NCI-H2196 (cell line): Measurements from ENCODE around the gene BLOC1S4.

Experiments used
- DNase-seq: peaks from one replicate; lab custom pipeline; 2025; ENCODE audit not compliant: unreplicated experiment; lab: John Stamatoyannopoulos, UW

BLOC1S4 gene

DNA sequence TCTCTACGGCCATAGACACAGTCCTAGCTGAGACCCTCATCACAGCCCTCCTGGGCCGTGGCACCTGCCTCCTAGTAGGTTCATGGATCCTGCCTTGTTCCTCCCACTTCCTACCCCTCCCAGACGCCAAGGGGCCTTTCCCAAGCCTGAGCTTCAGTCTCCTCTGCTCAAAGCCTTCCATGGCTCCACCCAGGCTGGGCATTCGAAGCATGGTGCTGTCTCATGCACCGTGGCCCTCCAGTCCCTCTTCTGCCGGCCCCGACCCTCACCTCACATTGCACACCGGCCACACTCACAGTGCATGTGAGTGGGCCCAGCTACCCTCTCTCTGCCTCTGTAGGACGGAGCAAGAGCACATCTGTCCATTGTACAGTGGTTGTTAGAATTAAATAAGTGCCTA lies 44.9 kb downstream of the BLOC1S4 start:
- no peak for DNase-seq

DNA sequence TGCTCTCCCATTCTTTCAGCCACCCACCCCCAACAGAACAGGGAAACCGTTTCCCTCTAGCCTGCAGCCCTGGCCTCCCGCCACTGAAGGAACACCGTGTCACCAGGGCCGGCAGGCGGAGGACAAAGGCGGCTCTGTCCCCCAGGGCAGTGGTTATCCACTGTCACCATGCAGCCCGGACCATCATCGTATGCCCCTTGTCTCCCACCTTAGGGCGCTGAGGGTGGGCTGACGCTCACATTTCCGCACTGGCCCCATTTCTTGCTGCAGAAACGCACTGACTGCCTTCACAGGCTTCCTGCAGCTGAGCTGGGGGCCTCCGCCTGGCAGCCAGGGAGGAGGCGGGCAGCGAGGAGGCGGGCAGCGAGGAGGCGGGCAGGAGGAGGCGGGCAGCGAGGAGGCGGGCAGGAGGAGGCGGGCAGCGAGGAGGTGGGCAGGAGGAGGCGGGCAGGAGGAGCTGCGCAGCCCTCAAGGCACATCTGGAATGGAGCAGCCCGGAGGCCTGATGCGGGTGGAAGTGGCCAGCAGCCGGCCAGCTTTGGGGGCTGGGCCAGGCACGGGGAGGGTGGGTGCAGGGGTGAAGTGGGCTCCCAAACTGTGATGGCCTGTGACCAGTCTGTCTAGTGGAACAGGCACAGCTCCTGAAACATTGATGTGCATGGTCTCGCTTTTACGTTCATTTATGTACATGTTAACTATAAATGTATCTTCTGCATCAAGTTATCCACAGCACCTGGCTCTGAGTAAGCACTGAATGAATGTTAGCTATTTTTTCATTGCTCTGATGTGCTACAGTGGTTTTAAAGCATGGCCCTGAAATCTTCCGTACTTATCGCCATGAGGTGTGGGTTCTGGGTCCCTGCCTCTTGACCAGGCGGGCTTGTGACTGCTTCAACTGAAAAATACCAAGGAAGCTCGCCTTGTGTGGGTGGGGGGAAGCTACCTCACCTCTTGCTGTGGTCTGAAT lies 46.0 kb downstream of the BLOC1S4 start:
- DNase-seq, result no peak

DNA sequence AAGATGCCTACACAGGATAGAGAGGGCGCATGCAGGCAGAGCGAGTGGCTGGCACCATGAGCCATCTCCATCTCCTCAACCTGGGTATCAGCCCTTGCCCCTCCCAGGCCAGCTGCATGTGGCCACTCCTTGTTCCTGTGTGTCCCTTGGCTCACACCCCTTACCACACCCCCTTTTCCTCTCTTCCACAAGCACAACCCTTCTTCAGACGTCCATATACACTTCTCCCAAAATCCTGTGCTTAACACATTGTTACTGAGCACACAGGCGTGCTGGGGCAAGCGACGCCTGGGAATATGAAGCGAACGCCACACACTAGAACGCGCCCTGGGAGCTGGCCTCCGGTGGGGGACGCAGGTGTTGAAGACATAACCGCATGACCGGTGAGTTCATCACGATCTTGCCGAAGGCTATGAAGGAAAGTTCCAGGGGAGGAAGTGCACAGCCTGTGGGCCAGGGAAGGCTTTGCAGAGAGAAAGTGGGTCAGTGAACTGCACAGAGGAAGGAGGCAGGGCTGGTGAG lies 47.4 kb downstream of the BLOC1S4 start:
- no peak for DNase-seq

DNA sequence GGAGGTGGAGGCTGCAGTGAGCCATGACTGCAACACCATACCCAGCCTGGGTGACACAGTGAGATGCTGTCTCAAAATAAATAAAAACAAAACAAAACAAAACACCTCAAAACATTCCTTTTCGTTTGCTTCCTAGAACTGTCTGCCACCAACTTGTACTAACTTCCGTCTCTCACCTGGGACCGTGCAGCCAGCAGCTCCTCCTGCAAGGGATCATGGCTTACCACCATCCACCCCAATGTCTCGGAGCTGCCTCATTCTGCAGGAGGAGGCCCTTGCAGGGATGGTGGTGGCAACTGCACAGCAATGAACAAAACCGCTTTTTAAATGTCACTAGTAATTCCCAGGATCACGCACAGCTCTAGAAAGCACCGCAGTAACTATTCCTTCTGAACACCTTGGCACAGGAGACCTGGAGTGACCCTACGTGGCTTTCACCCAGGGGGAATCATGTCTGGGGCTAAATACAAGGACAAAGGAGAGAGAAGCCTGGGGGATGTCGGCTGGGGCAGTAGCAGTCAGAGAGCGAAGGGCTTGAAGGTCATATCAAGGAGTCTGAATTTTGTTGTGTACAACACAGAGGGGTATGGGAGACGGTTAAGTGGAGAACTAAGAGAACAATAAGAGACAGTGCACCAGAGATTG lies 49.1 kb downstream of the BLOC1S4 start:
- DNase-seq, result no peak

DNA sequence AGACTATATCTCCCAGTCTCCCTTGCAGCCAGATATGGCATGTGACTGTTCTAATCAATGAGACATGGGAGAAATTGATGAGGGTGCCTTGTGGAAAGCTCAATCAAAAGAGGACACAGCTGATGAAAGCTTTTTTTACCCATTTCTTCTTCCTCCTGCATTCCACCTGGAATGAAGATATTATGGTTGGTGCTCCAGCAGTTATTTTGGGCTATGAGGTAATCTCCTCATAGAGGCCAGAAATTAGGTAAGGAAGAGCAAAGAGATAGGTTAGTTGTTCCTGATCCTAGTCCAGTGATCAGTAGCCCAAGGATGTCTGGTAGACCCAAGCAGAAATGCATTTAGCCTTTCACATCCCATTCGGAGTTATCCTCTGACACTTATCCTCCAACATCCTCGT lies 49.7 kb downstream of the BLOC1S4 start:
- no peak for DNase-seq
